Measurements from ENCODE around the gene IKZF4. TPM values are rescaled to one million over a fixed set of nuclear protein-coding genes. Genes with fewer than 3 reads are reported as not detected.

IKZF4 gene
- total RNA-seq, 2 experiments from 2014 or later, result 1.3 to 6.0 TPM

GRCh38 chr12:56061982-56062381, 41.1 kb downstream of the IKZF4 start:
- no TSS peak for BruUV-seq (replicated peaks)
- DNase-seq (ENCODE audit: low spot score), result no peak
- H3K4me3 ChIP-seq (ENCODE audit: low read depth, low read length, poor library complexity, severe bottlenecking), result no peak overlapping the region
- H3K4me1 ChIP-seq (ENCODE audit: insufficient read depth, low read length, poor library complexity, severe bottlenecking), result no peaks in the 10 kb centered on the region
- H3K9me2 ChIP-seq (ENCODE audit: insufficient read depth, low read length), result no peaks in the 10 kb centered on the region
- H3K4me2 ChIP-seq (ENCODE audit: low read length), result no peak overlapping the region
- POLR2A ChIA-PET, result interaction anchor here (0.6 to 1.3 kb wide), 3 partner anchors 17 to 358 kb away, joined by 3 to 4 read pairs (median 4); no protein-coding TSS in a partner anchor
- H3K36me3 ChIP-seq (ENCODE audit: insufficient read depth, low read length), result no peaks in the 10 kb centered on the region
- H2AFZ ChIP-seq (ENCODE audit: low read length), result no peak overlapping the region
- CTCF ChIA-PET (ENCODE audit: unreplicated experiment), result no interaction called here
- no peaks in the 10 kb centered on the region for H4K20me1 ChIP-seq (ENCODE audit: insufficient read depth, low read length)
- H3K9me3 ChIP-seq (ENCODE audit: low read length), result no peaks in the 10 kb centered on the region
- intact Hi-C loops (cut with micrococcal nuclease; ENCODE audit: unreplicated experiment), result loop anchor here (5.0 kb wide), 1 partner anchor 35 kb away; no protein-coding TSS in a partner anchor
- no peaks in the 10 kb centered on the region for H3K79me2 ChIP-seq (ENCODE audit: insufficient read depth, low read depth, low read length)
- TF ChIP-seq, protein P1, sequence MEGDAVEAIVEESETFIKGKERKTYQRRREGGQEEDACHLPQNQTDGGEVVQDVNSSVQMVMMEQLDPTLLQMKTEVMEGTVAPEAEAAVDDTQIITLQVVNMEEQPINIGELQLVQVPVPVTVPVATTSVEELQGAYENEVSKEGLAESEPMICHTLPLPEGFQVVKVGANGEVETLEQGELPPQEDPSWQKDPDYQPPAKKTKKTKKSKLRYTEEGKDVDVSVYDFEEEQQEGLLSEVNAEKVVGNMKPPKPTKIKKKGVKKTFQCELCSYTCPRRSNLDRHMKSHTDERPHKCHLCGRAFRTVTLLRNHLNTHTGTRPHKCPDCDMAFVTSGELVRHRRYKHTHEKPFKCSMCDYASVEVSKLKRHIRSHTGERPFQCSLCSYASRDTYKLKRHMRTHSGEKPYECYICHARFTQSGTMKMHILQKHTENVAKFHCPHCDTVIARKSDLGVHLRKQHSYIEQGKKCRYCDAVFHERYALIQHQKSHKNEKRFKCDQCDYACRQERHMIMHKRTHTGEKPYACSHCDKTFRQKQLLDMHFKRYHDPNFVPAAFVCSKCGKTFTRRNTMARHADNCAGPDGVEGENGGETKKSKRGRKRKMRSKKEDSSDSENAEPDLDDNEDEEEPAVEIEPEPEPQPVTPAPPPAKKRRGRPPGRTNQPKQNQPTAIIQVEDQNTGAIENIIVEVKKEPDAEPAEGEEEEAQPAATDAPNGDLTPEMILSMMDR (conservative IDR thresholded peaks at IDR 0.05; ENCODE audit: low read length), result no peak
- no peak for TF ChIP-seq EZH2phosphoT487 (IDR thresholded peaks at IDR 0.05; ENCODE audit: borderline replicate concordance, low read depth, low read length)
- no peak overlapping the region for H3K27ac ChIP-seq (ENCODE audit: low read depth, low read length, poor library complexity, severe bottlenecking)

GRCh38 chr12:56062996-56063395, 42.2 kb downstream of the IKZF4 start:
- Histone ChIP-seq H3K79me2 (ENCODE audit: insufficient read depth, low read depth, low read length) (no peaks in the 10 kb centered on the region), H3K36me3 (ENCODE audit: insufficient read depth, low read length) (no peaks in the 10 kb centered on the region), H3K4me1 (ENCODE audit: insufficient read depth, low read length, poor library complexity, severe bottlenecking) (no peaks in the 10 kb centered on the region), H2AFZ (ENCODE audit: low read length) (no peak overlapping the region), H3K9me2 (ENCODE audit: insufficient read depth, low read length) (no peaks in the 10 kb centered on the region), H3K4me3 (ENCODE audit: low read depth, low read length, poor library complexity, severe bottlenecking) (no peak overlapping the region), H4K20me1 (ENCODE audit: insufficient read depth, low read length) (no peaks in the 10 kb centered on the region), H3K4me2 (ENCODE audit: low read length) (no peak overlapping the region), H3K27ac (ENCODE audit: low read depth, low read length, poor library complexity, severe bottlenecking) (no peak overlapping the region), H3K9me3 (ENCODE audit: low read length) (no peaks in the 10 kb centered on the region)
- ChIA-PET POLR2A (no interaction called here), CTCF (ENCODE audit: unreplicated experiment) (no interaction called here)
- no TSS peak for BruUV-seq (replicated peaks)
- TF ChIP-seq EZH2phosphoT487 (IDR thresholded peaks at IDR 0.05; ENCODE audit: borderline replicate concordance, low read depth, low read length), result no peak
- TF ChIP-seq, protein P1 (conservative IDR thresholded peaks at IDR 0.05; ENCODE audit: low read length), result no peak
- intact Hi-C loops (cut with micrococcal nuclease; ENCODE audit: unreplicated experiment), result loop anchor here (5.0 kb wide), 1 partner anchor 34 kb away; no protein-coding TSS in a partner anchor
- no peak for DNase-seq (ENCODE audit: low spot score)

DNA sequence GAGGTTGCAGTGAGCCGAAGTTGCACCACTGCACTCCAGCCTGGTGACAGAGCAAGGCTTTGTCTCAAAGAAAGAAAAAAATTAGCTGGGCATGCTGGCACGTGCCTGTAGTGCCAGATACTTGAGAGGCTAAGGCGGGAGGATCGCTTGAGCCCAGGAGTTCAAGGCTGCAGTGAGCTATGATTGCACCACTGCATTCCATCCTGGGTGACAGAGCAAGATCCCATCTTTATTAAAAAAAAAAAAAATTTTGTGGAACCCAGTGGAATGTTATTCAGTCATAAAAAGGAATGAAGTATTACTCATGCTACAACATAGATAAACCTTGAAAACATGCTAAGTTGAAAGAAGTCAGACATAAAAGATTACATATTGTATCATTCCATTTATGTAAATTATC, 50.8 kb downstream of the IKZF4 start:
- intact Hi-C loops (cut with micrococcal nuclease; ENCODE audit: unreplicated experiment), result no loop called here
- Histone ChIP-seq H3K4me1 (ENCODE audit: insufficient read depth, low read length, poor library complexity, severe bottlenecking) (no peaks in the 10 kb centered on the region), H4K20me1 (ENCODE audit: insufficient read depth, low read length) (no peaks in the 10 kb centered on the region), H3K79me2 (ENCODE audit: insufficient read depth, low read depth, low read length) (no peaks in the 10 kb centered on the region), H3K27ac (ENCODE audit: low read depth, low read length, poor library complexity, severe bottlenecking) (no peak overlapping the region), H3K9me2 (ENCODE audit: insufficient read depth, low read length) (no peaks in the 10 kb centered on the region), H3K9me3 (ENCODE audit: low read length) (no peaks in the 10 kb centered on the region), H2AFZ (ENCODE audit: low read length) (no peak overlapping the region), H3K4me2 (ENCODE audit: low read length) (no peak overlapping the region), H3K4me3 (ENCODE audit: low read depth, low read length, poor library complexity, severe bottlenecking) (no peak overlapping the region), H3K36me3 (ENCODE audit: insufficient read depth, low read length) (no peaks in the 10 kb centered on the region)
- CTCF ChIA-PET (ENCODE audit: unreplicated experiment), result no interaction called here
- TF ChIP-seq, protein P1 (conservative IDR thresholded peaks at IDR 0.05; ENCODE audit: low read length), result no peak
- no peak for TF ChIP-seq EZH2phosphoT487 (IDR thresholded peaks at IDR 0.05; ENCODE audit: borderline replicate concordance, low read depth, low read length)
- POLR2A ChIA-PET, result interaction anchor here (0.5 to 0.6 kb wide), 2 partner anchors 13 to 240 kb away, joined by 4 to 5 read pairs; no protein-coding TSS in a partner anchor
- no TSS peak for BruUV-seq (replicated peaks)
- no peak for DNase-seq (ENCODE audit: low spot score)
